ENCODE results near the gene CLASP1. TPM values are rescaled to one million over a fixed set of nuclear protein-coding genes. Genes with fewer than 3 reads are reported as not detected.

The CLASP1 gene
- total and polyA plus RNA-seq, 2 experiments from 2014 or later, result 16.6 to 56.3 TPM

DNA sequence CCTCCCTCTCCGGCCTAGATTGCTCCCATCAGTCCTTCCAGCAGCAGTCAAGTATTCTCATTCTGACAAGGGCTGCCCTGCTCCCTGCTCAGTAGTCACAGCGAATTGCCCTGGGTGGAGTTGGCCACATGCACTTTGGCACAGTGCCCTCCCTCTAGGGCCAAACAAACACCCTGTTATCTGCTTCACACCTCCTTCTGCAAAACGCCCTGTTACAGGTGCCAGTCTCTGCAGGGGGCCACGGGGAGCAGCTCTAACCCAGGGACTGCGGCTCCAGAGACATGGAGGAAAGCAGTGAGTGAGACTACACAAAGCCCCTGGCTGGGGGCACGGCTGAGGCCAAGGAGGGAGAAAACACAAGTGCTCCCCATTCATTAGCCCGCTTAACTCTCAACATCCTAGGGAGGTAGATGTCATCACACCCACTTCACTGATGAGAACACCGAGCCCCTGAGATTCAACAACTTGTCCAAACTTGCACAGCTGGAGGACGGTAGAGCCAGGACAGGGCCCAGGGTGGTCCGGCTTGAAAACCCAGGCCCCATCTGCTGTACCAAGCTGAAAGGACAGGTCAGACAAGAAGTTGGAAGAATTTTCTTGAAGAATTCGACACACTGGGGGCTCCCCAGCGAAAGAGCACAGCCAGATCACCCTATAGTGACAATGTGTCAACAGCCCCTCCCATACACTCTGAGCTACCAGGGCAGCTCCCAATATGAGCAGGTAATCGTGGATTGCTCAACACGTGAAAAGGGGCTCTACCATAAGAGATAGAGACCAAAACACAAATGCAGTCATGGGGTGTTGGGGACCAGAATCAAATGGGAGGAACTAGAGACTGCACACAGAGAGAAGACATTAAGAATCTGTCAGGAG lies 355.6 kb downstream of the CLASP1 start:
- Mint-ChIP-seq H3K27me3 (ENCODE audit: insufficient read depth, low read depth, poor library complexity) (peaks cover 4% of the 10 kb centered on the region), H3K4me3 (no peak overlapping the region), H3K4me1 (no peaks in the 10 kb centered on the region), H3K9me3 (no peaks in the 10 kb centered on the region; the same call in 2 of the 3 replicates), H3K27ac (no peak overlapping the region), H3K36me3 (ENCODE audit: low read depth) (no peaks in the 10 kb centered on the region)
- no peaks in the 10 kb centered on the region for H3K4me1 ChIP-seq (ENCODE audit: insufficient read depth)
- H3K79me2 ChIP-seq (replicated peaks; ENCODE audit: insufficient read depth), result no peaks in the 10 kb centered on the region
- H3K4me3 ChIP-seq, result no peak overlapping the region
- no peak overlapping the region for H2AFZ ChIP-seq
- no peak overlapping the region for H3K27ac ChIP-seq (ENCODE audit: low read depth)
- no peak for ATAC-seq
- H4K20me1 ChIP-seq (replicated peaks; ENCODE audit: insufficient read depth), result no peaks in the 10 kb centered on the region
- DNase-seq (ENCODE audit: low spot score), result no peak
- H3K36me3 ChIP-seq (ENCODE audit: insufficient read depth), result no peaks in the 10 kb centered on the region
- H3K9me2 ChIP-seq (ENCODE audit: insufficient read depth), result no peaks in the 10 kb centered on the region
- H3K27me3 ChIP-seq (ENCODE audit: insufficient read depth), result no peaks in the 10 kb centered on the region
- no peaks in the 10 kb centered on the region for H3F3A ChIP-seq (replicated peaks; ENCODE audit: low read depth)
- TF ChIP-seq ZNF331 (CRISPR knock-in tag; IDR thresholded peaks at IDR 0.05; ENCODE audit: low read depth) (no peak), CTCF (conservative IDR thresholded peaks at IDR 0.05; ENCODE audit: low read depth in 2 of 2) (no peak), REST (IDR thresholded peaks at IDR 0.05; ENCODE audit: unreplicated experiment) (no peak), ETS1 (IDR thresholded peaks at IDR 0.05) (no peak), POLR2AphosphoS5 (IDR thresholded peaks at IDR 0.05; ENCODE audit: low read depth) (no peak), ZNF114 (CRISPR knock-in tag; IDR thresholded peaks at IDR 0.05) (no peak), EZH2phosphoT487 (IDR thresholded peaks at IDR 0.05; ENCODE audit: unreplicated experiment) (no peak), JUNB (IDR thresholded peaks at IDR 0.05; ENCODE audit: unreplicated experiment) (no peak), STAT1 (IDR thresholded peaks at IDR 0.05; ENCODE audit: unreplicated experiment) (no peak), ZNF462 (CRISPR knock-in tag; IDR thresholded peaks at IDR 0.05) (no peak), NANOG (IDR thresholded peaks at IDR 0.05; ENCODE audit: borderline replicate concordance) (no peak), EZH2 (IDR thresholded peaks at IDR 0.05; ENCODE audit: low read depth, unreplicated experiment) (no peak), CREB1 (CRISPR knock-in tag; IDR thresholded peaks at IDR 0.05; ENCODE audit: low read depth) (no peak)
- H3K4me2 ChIP-seq, result no peak overlapping the region
